K562 (cell line): ENCODE results near the gene DDX20. TPM values are rescaled to one million over a fixed set of nuclear protein-coding genes. Genes with fewer than 3 reads are reported as not detected.

Experiments
- BHLHE40 ChIP-seq: IDR thresholded peaks from 2 replicates; pipeline ENCODE4 v1.6.1; 2011; ENCODE audit warnings: low read length, improper control_type of control experiment
- JUND ChIP-seq, 2 experiments: IDR thresholded peaks; 2 replicates in 1 of 2; 3 replicates in 1 of 2; pipeline ENCODE4 v1.6.1; 2011; ENCODE audit warnings: borderline replicate concordance in 2 of 2, low read depth in 2 of 2, low read length in 2 of 2, improper control_type of control experiment in 1 of 2, missing biosample characterization in 1 of 2, missing genetic modification characterization in 1 of 2, missing genetic modification reagents in 1 of 2
- KDM5B ChIP-seq: fragments of 200-600 bp; sonication (generic); IDR thresholded peaks from 2 replicates; pipeline ENCODE4 v1.6.1; 2012; ENCODE audit warnings: low read depth, mild to moderate bottlenecking, moderate library complexity, low read length, control low read depth, inconsistent platforms; ENCODE audit not compliant: insufficient replicate concordance
- SRF ChIP-seq, 2 experiments: fragments of 250-450, 450-650 bp in 1 of 2; sonication (Bioruptor Pico) in 1 of 2; sonication (generic) in 1 of 2; formaldehyde crosslinking; IDR thresholded peaks; 2 replicates each; pipeline versions ENCODE4 v1.5.0 to v1.5.1; 2020 to 2022; ENCODE audit warnings: mild to moderate bottlenecking in 1 of 2, missing genetic modification reagents in 1 of 2
- polyA plus RNA-seq, 8 experiments: library from polyadenylated mRNA; depleted of rRNA in 4 of 8; stranded (reverse) in 5 of 8; unstranded in 3 of 8; fragments of >200 nt; fragmentation: Nextera tagmentation in 2 of 8; fragmentation: Illumina TruSeq in 1 of 8; extraction: Ambion mirVana in 2 of 8; extraction: Trizol in 1 of 8; gene quantifications; 2 replicates each; pipeline versions ENCODE4 v1.2.1 to v1.2.3, GENCODE V29; 2011 to 2014; ENCODE audit warnings: inconsistent platforms in 1 of 8, missing spikeins in 1 of 8
- total RNA-seq, 7 experiments: library from RNA; depleted of rRNA in 6 of 7; stranded (reverse); fragments of >200 nt in 6 of 7; fragmentation: Illumina TruSeq in 2 of 7; extraction: Trizol in 2 of 7; gene quantifications; 2 replicates each; pipeline versions ENCODE4 v1.2.1 to v1.2.3, GENCODE V29; 2011 to 2021; ENCODE audit warnings: low replicate concordance in 1 of 7
- TF ChIP-seq, protein P1 (sequence below), 2 experiments: fragments of 250-450 bp in 1 of 2; fragments of 450-650 bp in 1 of 2; sonication (Bioruptor Pico) in 1 of 2; IDR thresholded peaks; 2 replicates each; pipeline versions ENCODE4 v1.6.1 to v1.8.0; 2016 to 2021; ENCODE audit warnings: mild to moderate bottlenecking in 2 of 2, moderate library complexity in 2 of 2, missing compliant biosample characterization in 1 of 2, missing genetic modification characterization in 1 of 2
- TF ChIP-seq, protein P2 (sequence below): sonication (generic); formaldehyde crosslinking; IDR thresholded peaks from 2 replicates; pipeline ENCODE4 v1.4.0; 2020; ENCODE audit warnings: mild to moderate bottlenecking, missing genetic modification reagents
- TF ChIP-seq, protein P3 (sequence below): sonication (generic); formaldehyde crosslinking; IDR thresholded peaks from 2 replicates; pipeline ENCODE4 v1.8.0; 2022; ENCODE audit warnings: mild to moderate bottlenecking, missing genetic modification reagents, borderline replicate concordance
- TF ChIP-seq, protein P4 (sequence below), 2 experiments: fragments of 450-650 bp; formaldehyde crosslinking in 1 of 2; IDR thresholded peaks; 2 replicates each; pipeline versions ENCODE4 v1.4.0 to v1.6.1; 2014 to 2020; ENCODE audit warnings: mild to moderate bottlenecking in 2 of 2, borderline replicate concordance in 1 of 2, low read depth in 1 of 2

The DDX20 gene
- total and polyA plus RNA-seq, 9 of the 15 experiments (the other 6 are each of a cell fraction or from before 2014, with no cell fraction given) = 8.3 to 33.4 (median 24.5) TPM

DNA sequence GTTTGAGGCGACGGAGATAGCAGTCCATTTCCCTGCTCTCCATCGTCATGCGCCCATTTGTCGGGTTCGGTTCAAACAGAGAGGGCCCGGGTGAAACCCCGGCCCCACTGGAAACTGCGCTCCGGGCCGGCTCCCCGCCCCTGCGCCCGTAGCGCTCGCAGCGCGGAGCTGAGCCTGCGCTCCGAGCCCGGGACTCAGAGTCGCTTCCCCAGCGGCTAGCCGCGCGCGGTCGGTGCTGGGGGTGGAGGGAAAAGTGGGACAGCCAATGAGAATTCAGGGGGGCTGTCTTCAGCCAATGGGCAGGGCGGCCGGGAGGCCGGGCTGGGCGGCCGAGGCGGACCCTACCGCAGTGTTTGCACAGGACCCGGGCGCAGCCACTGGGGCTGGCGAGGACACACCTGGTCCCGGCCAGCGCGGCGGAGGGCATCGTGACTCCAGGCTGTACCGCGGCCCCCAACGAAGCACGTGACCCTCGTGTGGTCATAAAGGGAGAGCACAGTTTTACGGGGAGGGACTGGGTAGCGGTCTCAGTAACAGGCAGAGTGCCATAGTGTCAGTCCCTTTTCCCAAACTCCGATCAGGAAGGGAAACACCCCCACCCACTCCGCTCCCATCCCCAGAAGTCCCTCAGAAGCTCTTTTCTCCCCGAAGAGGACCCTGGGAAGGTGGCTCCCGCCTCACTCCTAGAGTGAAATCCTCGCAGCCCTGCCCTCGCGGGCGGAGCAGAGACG, 16.3 kb upstream of the DDX20 start, which contains the start of gene INKA2 (continued):
- no peak for TF ChIP-seq JUND (IDR thresholded peaks at IDR 0.05; ENCODE audit: borderline replicate concordance, low read depth, low read length)
- TF ChIP-seq JUND (tag; IDR thresholded peaks at IDR 0.05; ENCODE audit: borderline replicate concordance, low read depth, low read length) = no peak
- TF ChIP-seq, protein P1, sequence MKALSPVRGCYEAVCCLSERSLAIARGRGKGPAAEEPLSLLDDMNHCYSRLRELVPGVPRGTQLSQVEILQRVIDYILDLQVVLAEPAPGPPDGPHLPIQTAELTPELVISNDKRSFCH (CRISPR knock-in tag; IDR thresholded peaks at IDR 0.05) = no peak
- TF ChIP-seq, protein P1 (tag; IDR thresholded peaks at IDR 0.05) = peak; percentile 81
- TF ChIP-seq, protein P2, sequence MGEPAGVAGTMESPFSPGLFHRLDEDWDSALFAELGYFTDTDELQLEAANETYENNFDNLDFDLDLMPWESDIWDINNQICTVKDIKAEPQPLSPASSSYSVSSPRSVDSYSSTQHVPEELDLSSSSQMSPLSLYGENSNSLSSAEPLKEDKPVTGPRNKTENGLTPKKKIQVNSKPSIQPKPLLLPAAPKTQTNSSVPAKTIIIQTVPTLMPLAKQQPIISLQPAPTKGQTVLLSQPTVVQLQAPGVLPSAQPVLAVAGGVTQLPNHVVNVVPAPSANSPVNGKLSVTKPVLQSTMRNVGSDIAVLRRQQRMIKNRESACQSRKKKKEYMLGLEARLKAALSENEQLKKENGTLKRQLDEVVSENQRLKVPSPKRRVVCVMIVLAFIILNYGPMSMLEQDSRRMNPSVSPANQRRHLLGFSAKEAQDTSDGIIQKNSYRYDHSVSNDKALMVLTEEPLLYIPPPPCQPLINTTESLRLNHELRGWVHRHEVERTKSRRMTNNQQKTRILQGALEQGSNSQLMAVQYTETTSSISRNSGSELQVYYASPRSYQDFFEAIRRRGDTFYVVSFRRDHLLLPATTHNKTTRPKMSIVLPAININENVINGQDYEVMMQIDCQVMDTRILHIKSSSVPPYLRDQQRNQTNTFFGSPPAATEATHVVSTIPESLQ (CRISPR knock-in tag) = peak; percentile 94
- TF ChIP-seq KDM5B = peak; percentile 66
- TF ChIP-seq BHLHE40 = peak; percentile 82
- peak in 1 of 2 experiments; percentile 21; a peak in 1 of 4 replicates for TF ChIP-seq SRF (CRISPR knock-in tag; IDR thresholded peaks at IDR 0.05)
- TF ChIP-seq, protein P3, sequence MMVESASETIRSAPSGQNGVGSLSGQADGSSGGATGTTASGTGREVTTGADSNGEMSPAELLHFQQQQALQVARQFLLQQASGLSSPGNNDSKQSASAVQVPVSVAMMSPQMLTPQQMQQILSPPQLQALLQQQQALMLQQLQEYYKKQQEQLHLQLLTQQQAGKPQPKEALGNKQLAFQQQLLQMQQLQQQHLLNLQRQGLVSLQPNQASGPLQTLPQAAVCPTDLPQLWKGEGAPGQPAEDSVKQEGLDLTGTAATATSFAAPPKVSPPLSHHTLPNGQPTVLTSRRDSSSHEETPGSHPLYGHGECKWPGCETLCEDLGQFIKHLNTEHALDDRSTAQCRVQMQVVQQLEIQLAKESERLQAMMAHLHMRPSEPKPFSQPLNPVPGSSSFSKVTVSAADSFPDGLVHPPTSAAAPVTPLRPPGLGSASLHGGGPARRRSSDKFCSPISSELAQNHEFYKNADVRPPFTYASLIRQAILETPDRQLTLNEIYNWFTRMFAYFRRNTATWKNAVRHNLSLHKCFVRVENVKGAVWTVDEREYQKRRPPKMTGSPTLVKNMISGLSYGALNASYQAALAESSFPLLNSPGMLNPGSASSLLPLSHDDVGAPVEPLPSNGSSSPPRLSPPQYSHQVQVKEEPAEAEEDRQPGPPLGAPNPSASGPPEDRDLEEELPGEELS (CRISPR knock-in tag) = peak; percentile 96
- TF ChIP-seq, protein P4, sequence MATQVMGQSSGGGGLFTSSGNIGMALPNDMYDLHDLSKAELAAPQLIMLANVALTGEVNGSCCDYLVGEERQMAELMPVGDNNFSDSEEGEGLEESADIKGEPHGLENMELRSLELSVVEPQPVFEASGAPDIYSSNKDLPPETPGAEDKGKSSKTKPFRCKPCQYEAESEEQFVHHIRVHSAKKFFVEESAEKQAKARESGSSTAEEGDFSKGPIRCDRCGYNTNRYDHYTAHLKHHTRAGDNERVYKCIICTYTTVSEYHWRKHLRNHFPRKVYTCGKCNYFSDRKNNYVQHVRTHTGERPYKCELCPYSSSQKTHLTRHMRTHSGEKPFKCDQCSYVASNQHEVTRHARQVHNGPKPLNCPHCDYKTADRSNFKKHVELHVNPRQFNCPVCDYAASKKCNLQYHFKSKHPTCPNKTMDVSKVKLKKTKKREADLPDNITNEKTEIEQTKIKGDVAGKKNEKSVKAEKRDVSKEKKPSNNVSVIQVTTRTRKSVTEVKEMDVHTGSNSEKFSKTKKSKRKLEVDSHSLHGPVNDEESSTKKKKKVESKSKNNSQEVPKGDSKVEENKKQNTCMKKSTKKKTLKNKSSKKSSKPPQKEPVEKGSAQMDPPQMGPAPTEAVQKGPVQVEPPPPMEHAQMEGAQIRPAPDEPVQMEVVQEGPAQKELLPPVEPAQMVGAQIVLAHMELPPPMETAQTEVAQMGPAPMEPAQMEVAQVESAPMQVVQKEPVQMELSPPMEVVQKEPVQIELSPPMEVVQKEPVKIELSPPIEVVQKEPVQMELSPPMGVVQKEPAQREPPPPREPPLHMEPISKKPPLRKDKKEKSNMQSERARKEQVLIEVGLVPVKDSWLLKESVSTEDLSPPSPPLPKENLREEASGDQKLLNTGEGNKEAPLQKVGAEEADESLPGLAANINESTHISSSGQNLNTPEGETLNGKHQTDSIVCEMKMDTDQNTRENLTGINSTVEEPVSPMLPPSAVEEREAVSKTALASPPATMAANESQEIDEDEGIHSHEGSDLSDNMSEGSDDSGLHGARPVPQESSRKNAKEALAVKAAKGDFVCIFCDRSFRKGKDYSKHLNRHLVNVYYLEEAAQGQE (IDR thresholded peaks at IDR 0.05; ENCODE audit: borderline replicate concordance) = peak; percentile 22
- TF ChIP-seq, protein P4 (CRISPR knock-in tag; IDR thresholded peaks at IDR 0.05; ENCODE audit: low read depth) = no peak; the same call in 1 of the 2 replicates
